ENCODE results near the gene SIN3A. TPM values are rescaled to one million over a fixed set of nuclear protein-coding genes. Genes with fewer than 3 reads are reported as not detected.
"Not testable (repeated sequence)": the region's sequence is repeated elsewhere in the genome, so short reads cannot be mapped to it uniquely, and the experiment has no call there.

SIN3A gene
- total and polyA plus RNA-seq, 2 donors (not counting 1 experiment from before 2014, with no cell fraction given): 32.0 to 153 TPM

- H3K27ac ChIP-seq (ENCODE audit: low read length in 2 of 2): peak overlapping the region; percentile 84 to 92
- H3K79me2 ChIP-seq (ENCODE audit: control insufficient read depth, insufficient read depth, low read length): no peaks in the 10 kb centered on the region
- no peak for TF ChIP-seq CTCF (IDR thresholded peaks at IDR 0.05)
- no peak for TF ChIP-seq EZH2 (IDR thresholded peaks at IDR 0.05; ENCODE audit: borderline replicate concordance, insufficient read depth, low read depth, low read length, poor library complexity, severe bottlenecking)
- no peak overlapping the region for H2AFZ ChIP-seq (ENCODE audit: insufficient read depth, low read depth, low read length, poor library complexity, severe bottlenecking)
- peaks cover 31 to 47% of the 10 kb centered on the region in 2 donors for H3K4me1 ChIP-seq (ENCODE audit: control insufficient read depth in 2 of 2, insufficient read depth in 2 of 2, low read length in 2 of 2)
- no peak overlapping the region for H3K4me3 ChIP-seq (ENCODE audit: control extremely low read depth in 1 of 5, extremely low read depth in 1 of 5, insufficient read depth in 1 of 5, low read depth in 2 of 5, low read length in 4 of 5)
- ChIA-PET POLR2A (interaction anchor here (1.1 to 2.0 kb wide), 2 partner anchors 18 to 101 kb away, joined by 3 to 4 read pairs; partner anchors contain the start of genes MAN2C1 and SIN3A), CTCF (interaction anchor here (7.0 kb wide), 1 partner anchor 17 kb away, joined by 52 read pairs; the partner anchor contains the start of gene MAN2C1)
- peak overlapping the region; percentile 42 for H3K9ac ChIP-seq (ENCODE audit: low read length)
- Mint-ChIP-seq H3K4me1 (peaks cover 42% of the 10 kb centered on the region), H3K9me3 (ENCODE audit: insufficient read depth) (peaks cover 8% of the 10 kb centered on the region), H3K4me3 (peak overlapping the region; percentile 80), H3K27ac (peak overlapping the region; percentile 98), H3K27me3 (no peaks in the 10 kb centered on the region)
- H4K20me1 ChIP-seq (ENCODE audit: control insufficient read depth, insufficient read depth, low read length, poor library complexity, severe bottlenecking): no peaks in the 10 kb centered on the region
- DNase-seq (peak; percentile 97), ATAC-seq (ENCODE audit: low read depth) (peak; percentile 60)
- peaks cover 0 to 15% of the 10 kb centered on the region in 2 experiments for H3K36me3 ChIP-seq (replicated peaks in 1 of 2; ENCODE audit: control extremely low read depth in 1 of 2, control insufficient read depth in 1 of 2, extremely low read depth in 1 of 2, insufficient read depth in 2 of 2, low read length in 1 of 2)
- intact Hi-C loops (cut with micrococcal nuclease): loop anchor here (1.0 to 5.0 kb wide), 3 partner anchors 18 to 563 kb away; partner anchors contain the start of gene MAN2C1
- peaks cover 0 to 53% (median 27%) of the 10 kb centered on the region in 3 donors for H3K9me3 ChIP-seq (ENCODE audit: control extremely low read depth in 1 of 3, control insufficient read depth in 2 of 3, insufficient read depth in 1 of 3, low read length in 2 of 3)
- WGBS (ENCODE audit: insufficient coverage): 31% methylated on average over 8 of the region's 9 CpGs
- H3K27me3 ChIP-seq (replicated peaks in 1 of 4; ENCODE audit: control extremely low read depth in 1 of 4, control insufficient read depth in 3 of 4, insufficient read depth in 4 of 4, low read length in 3 of 4): no peaks in the 10 kb centered on the region
- peak overlapping the region; percentile 95 for H3K4me2 ChIP-seq (replicated peaks; ENCODE audit: low read depth, low read length, poor library complexity, severe bottlenecking)
Observed at GRCh38 chr15:75349851-75350588, 101.5 kb downstream of the SIN3A start.

DNA sequence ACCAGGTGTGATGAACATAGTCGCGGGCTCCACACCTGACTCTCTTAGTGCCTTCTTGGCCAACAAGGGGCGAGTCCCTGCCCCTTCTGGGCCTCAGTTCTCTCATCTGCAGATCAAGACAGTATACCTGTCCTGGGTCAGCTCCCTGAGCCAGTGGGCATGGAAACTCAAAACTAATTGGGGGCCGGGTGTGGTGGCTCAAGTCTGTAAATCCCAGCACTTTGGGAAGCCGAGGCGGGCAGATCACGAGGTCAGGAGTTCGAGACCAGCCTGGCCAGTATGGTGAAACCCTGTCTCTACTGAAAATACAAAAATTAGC is 102.2 kb downstream of the SIN3A start:
- ChIA-PET CTCF (interaction anchor here (7.0 kb wide), 1 partner anchor 18 kb away, joined by 52 read pairs; the partner anchor contains the start of gene MAN2C1), POLR2A (interaction anchor here (0.6 to 3.3 kb wide), 3 partner anchors 18 to 505 kb away, joined by 4 to 25 read pairs (median 5); partner anchors contain the start of genes MAN2C1 and SIN3A)
- intact Hi-C loops (cut with micrococcal nuclease); H3K9me3 Mint-ChIP-seq (ENCODE audit: insufficient read depth); DNase-seq; H2AFZ ChIP-seq (ENCODE audit: insufficient read depth, low read depth, low read length, poor library complexity, severe bottlenecking); H3K27me3 ChIP-seq (replicated peaks in 1 of 4; ENCODE audit: control extremely low read depth in 1 of 4, control insufficient read depth in 3 of 4, insufficient read depth in 4 of 4, low read length in 3 of 4); H4K20me1 ChIP-seq (ENCODE audit: control insufficient read depth, insufficient read depth, low read length, poor library complexity, severe bottlenecking); H3K79me2 ChIP-seq (ENCODE audit: control insufficient read depth, insufficient read depth, low read length); ATAC-seq (ENCODE audit: low read depth); H3K27me3 Mint-ChIP-seq; H3K36me3 ChIP-seq (replicated peaks in 1 of 2; ENCODE audit: control extremely low read depth in 1 of 2, control insufficient read depth in 1 of 2, extremely low read depth in 1 of 2, insufficient read depth in 2 of 2, low read length in 1 of 2): not testable (repeated sequence)
- Histone ChIP-seq H3K9me3 (ENCODE audit: control extremely low read depth in 1 of 3, control insufficient read depth in 2 of 3, insufficient read depth in 1 of 3, low read length in 2 of 3) (peaks cover 0 to 53% (median 27%) of the 10 kb centered on the region in 3 donors), H3K27ac (ENCODE audit: low read length in 2 of 2) (peak overlapping the region; percentile 84 to 92), H3K4me3 (ENCODE audit: control extremely low read depth in 1 of 5, extremely low read depth in 1 of 5, insufficient read depth in 1 of 5, low read depth in 2 of 5, low read length in 4 of 5) (peak overlapping the region in 1 of 5 experiments; percentile 9), H3K4me1 (ENCODE audit: control insufficient read depth in 2 of 2, insufficient read depth in 2 of 2, low read length in 2 of 2) (peaks cover 31 to 47% of the 10 kb centered on the region in 2 donors), H3K9ac (ENCODE audit: low read length) (peak overlapping the region; percentile 42), H3K4me2 (replicated peaks; ENCODE audit: low read depth, low read length, poor library complexity, severe bottlenecking) (peak overlapping the region; percentile 95)
- peak overlapping the region; percentile 80 for H3K4me3 Mint-ChIP-seq
- peak overlapping the region; percentile 98 for H3K27ac Mint-ChIP-seq
- H3K4me1 Mint-ChIP-seq: peaks cover 42% of the 10 kb centered on the region
- WGBS (ENCODE audit: insufficient coverage): 94% methylated on average over 5 of the region's 8 CpGs
